HG02642 (cell line): ENCODE results near the gene PARD3B.

Experiments used
- ATAC-seq: cut with Tn5 transposase; IDR thresholded peaks from one replicate; pipeline ENCODE4 v1.9.1; 2021; ENCODE audit warnings: mild to moderate bottlenecking; ENCODE audit not compliant: unreplicated experiment, poor library complexity

PARD3B gene

GRCh38 chr2:205352593-205352992, 807.3 kb downstream of the PARD3B start:
- ATAC-seq, result no peak

GRCh38 chr2:205357732-205358131, 812.5 kb downstream of the PARD3B start:
- ATAC-seq, result no peak

GRCh38 chr2:205358351-205358815, 813.1 kb downstream of the PARD3B start:
- ATAC-seq, result no peak

- no peak for ATAC-seq
Measured at GRCh38 chr2:205361272-205361671, 816.0 kb downstream of the PARD3B start.

GRCh38 chr2:205361970-205362369, 816.7 kb downstream of the PARD3B start:
- ATAC-seq, result no peak

GRCh38 chr2:205364261-205364660, 819.0 kb downstream of the PARD3B start:
- ATAC-seq, result no peak

- no peak for ATAC-seq
Measured at GRCh38 chr2:205366336-205367060, 821.2 kb downstream of the PARD3B start.

GRCh38 chr2:205367331-205367935, 822.2 kb downstream of the PARD3B start:
- no peak for ATAC-seq

GRCh38 chr2:205369813-205370212, 824.5 kb downstream of the PARD3B start:
- ATAC-seq, result no peak

GRCh38 chr2:205370726-205371125, 825.5 kb downstream of the PARD3B start:
- no peak for ATAC-seq

- no peak for ATAC-seq
Measured at GRCh38 chr2:205372141-205372540, 826.9 kb downstream of the PARD3B start.

- no peak for ATAC-seq
Measured at GRCh38 chr2:205375461-205376448, 830.5 kb downstream of the PARD3B start.

GRCh38 chr2:205377324-205377723, 832.0 kb downstream of the PARD3B start:
- ATAC-seq, result no peak

- ATAC-seq, result no peak
Measured at GRCh38 chr2:205383601-205384000, 838.3 kb downstream of the PARD3B start.

- no peak for ATAC-seq
Measured at GRCh38 chr2:205386109-205386508, 840.8 kb downstream of the PARD3B start.

GRCh38 chr2:205387350-205388055, 842.2 kb downstream of the PARD3B start:
- ATAC-seq, result no peak

GRCh38 chr2:205390866-205391265, 845.6 kb downstream of the PARD3B start:
- no peak for ATAC-seq

GRCh38 chr2:205401511-205401910, 856.2 kb downstream of the PARD3B start:
- ATAC-seq, result no peak

- ATAC-seq, result no peak
Measured at GRCh38 chr2:205402011-205402410, 856.7 kb downstream of the PARD3B start.

GRCh38 chr2:205403244-205403825, 858.1 kb downstream of the PARD3B start:
- ATAC-seq, result no peak
